Stomach (tissue), 19 donors: Measurements from ENCODE around the gene DLL4. TPM values are rescaled to one million over a fixed set of nuclear protein-coding genes. Genes with fewer than 3 reads are reported as not detected.

Experiments used
- DNase-seq, 2 donors: peaks; one replicate each; pipeline versions ENCODE4 v3.0.0 to v3.0.0-alpha.2; 2013 to 2019
- H3K27ac ChIP-seq, 5 donors: fragments of 200-600 bp in 4 of 5; sonication (generic) in 4 of 5; one replicate each; pipeline ENCODE4 v1.5.1; 2013 to 2019; ENCODE audit warnings: mild to moderate bottlenecking in 1 of 5, moderate library complexity in 1 of 5
- H3K27me3 ChIP-seq, 3 donors: fragments of 200-600 bp; sonication (generic); one replicate each; pipeline ENCODE4 v1.5.1; 2017 to 2019; ENCODE audit warnings: mixed run types in 1 of 3
- H3K36me3 ChIP-seq, 4 donors: fragments of 200-600 bp; sonication (generic); 1 replicate in 3 of 4; 2 replicates in 1 of 4; pipeline ENCODE4 v1.5.1; 2016 to 2019
- H3K4me1 ChIP-seq, 4 donors: fragments of 200-600 bp; sonication (generic); one replicate each; pipeline ENCODE4 v1.5.1; 2016 to 2019
- H3K4me3 ChIP-seq, 4 donors: fragments of 200-600 bp; sonication (generic) in 3 of 4; one replicate each; pipeline ENCODE4 v1.5.1; 2016 to 2019; ENCODE audit warnings: mild to moderate bottlenecking in 1 of 4
- H3K9me3 ChIP-seq, 4 donors: fragments of 200-600 bp; sonication (generic); one replicate each; pipeline ENCODE4 v1.5.1; 2016 to 2019
- EP300 ChIP-seq: sonication (generic); formaldehyde crosslinking; IDR thresholded peaks from one replicate; pipeline ENCODE4 v1.6.1; 2017; ENCODE audit warnings: antibody characterized with exemption
- POLR2A ChIP-seq, 4 donors: fragments of 450-650 bp; IDR thresholded peaks; one replicate each; pipeline ENCODE4 v1.6.1; 2016; ENCODE audit warnings: antibody characterized with exemption in 4 of 4, control low read depth in 2 of 4, mild to moderate bottlenecking in 1 of 4, moderate library complexity in 1 of 4
- POLR2AphosphoS5 ChIP-seq, 3 donors: sonication (generic); formaldehyde crosslinking; IDR thresholded peaks; one replicate each; pipeline ENCODE4 v1.6.1; 2016; ENCODE audit warnings: antibody characterized with exemption in 3 of 3
- WGBS, 5 donors: extraction: QIAGEN DNeasy Blood & Tissue Kit in 3 of 5; methylation state at CpG; one replicate each; pipeline versions ENCODE4 v1.1.5 to v1.1.7; 2013 to 2018; 5-methylcytosine and 5-hydroxymethylcytosine counted together
- intact Hi-C: fragments of 100-400 bp; cut with DNase I; formaldehyde crosslinking; loops from one replicate; pipeline ENCODE4 v1.15.1; 2023; ENCODE audit warnings: low total_unique reads
- long read RNA-seq, 10 donors: transcript quantifications; one replicate each; lab custom pipeline, GENCODE V29; 2026
- polyA plus RNA-seq, 3 donors: library from polyadenylated mRNA; stranded (reverse); fragments of 200-250 nt; gene quantifications; one replicate each; pipeline ENCODE4 v1.2.3, GENCODE V29; 2013
- total RNA-seq, 5 donors: library from RNA; depleted of rRNA; stranded (reverse); fragments of >200 nt; gene quantifications; one replicate each; pipeline versions ENCODE4 v1.1.0 to v1.2.3, GENCODE V29; 2014 to 2016
- TF ChIP-seq, protein P1 (sequence below), 7 experiments: fragments of 450-650 bp in 4 of 7; fragments of 200-600 bp in 3 of 7; sonication (generic) in 3 of 7; IDR thresholded peaks; one replicate each; pipeline ENCODE4 v1.5.1; 2016 to 2019; ENCODE audit warnings: antibody characterized with exemption in 7 of 7, control low read depth in 2 of 7, mild to moderate bottlenecking in 1 of 7
- donor health status: healthy with polysubstance abuse.
- donor health status: Bipolar disorder and iron deficiency.
- donor health status: healthy.

Gene DLL4
- total RNA-seq, result 10 to 100 TPM in 1 of 5 donors, 1 to 10 TPM in 3, under 1 TPM in 1; 0.89 to 20.0 (median 3.3) TPM
- polyA plus RNA-seq, result 1 to 10 TPM in 2 of 3 donors, under 1 TPM in 1; 0.56 to 2.2 (median 1.5) TPM
- long read RNA-seq, donor 1, result 0 reads
- long read RNA-seq, donor 2, result 0 reads
- long read RNA-seq, donor 3, partial matches to known transcripts, result 5 of 5 reads
- long read RNA-seq, donor 3, other reads (novel, unspliced or antisense), result 0 of 5 reads
- long read RNA-seq, donor 4, result 0 reads
- long read RNA-seq, donor 5, partial matches to known transcripts, result 0 of 1 reads
- long read RNA-seq, donor 5, other reads (novel, unspliced or antisense), result 0 of 1 reads
- long read RNA-seq, donor 6, result 0 reads
- long read RNA-seq, donor 7, result 0 reads
- long read RNA-seq, donor 8, partial matches to known transcripts, result 0 of 1 reads
- long read RNA-seq, donor 8, other reads (novel, unspliced or antisense), result 0 of 1 reads
- long read RNA-seq, donor 9, partial matches to known transcripts, result 0 of 1 reads
- long read RNA-seq, donor 9, other reads (novel, unspliced or antisense), result 0 of 1 reads
- long read RNA-seq, donor 10, result 0 reads

- WGBS, 5 donors, result 0 to 1% (median 0%) methylated on average over 34 to 71 of the region's 71 CpGs
- DNase-seq, result peak; percentile 74 to 92
These were observed at the start of gene DLL4 for GRCh38 chr15:40928821-40929659. Gene DLL4 (plus strand): TSS chr15:40929340. CDS start chr15:40929669, 329 bp downstream.

GRCh38 chr15:40879609-40880008 lies 49.5 kb upstream of the DLL4 start:
- H3K4me3 ChIP-seq, result no peak overlapping the region
- H3K9me3 ChIP-seq, result peaks cover 0 to 4% (median 0%) of the 10 kb centered on the region in 4 donors
- no peaks in the 10 kb centered on the region for H3K36me3 ChIP-seq
- no peak for TF ChIP-seq EP300
- no peak for TF ChIP-seq POLR2A (IDR thresholded peaks at IDR 0.05)
- peak in 1 of 3 donors; percentile 58 for TF ChIP-seq POLR2AphosphoS5 (IDR thresholded peaks at IDR 0.05)
- TF ChIP-seq, protein P1, sequence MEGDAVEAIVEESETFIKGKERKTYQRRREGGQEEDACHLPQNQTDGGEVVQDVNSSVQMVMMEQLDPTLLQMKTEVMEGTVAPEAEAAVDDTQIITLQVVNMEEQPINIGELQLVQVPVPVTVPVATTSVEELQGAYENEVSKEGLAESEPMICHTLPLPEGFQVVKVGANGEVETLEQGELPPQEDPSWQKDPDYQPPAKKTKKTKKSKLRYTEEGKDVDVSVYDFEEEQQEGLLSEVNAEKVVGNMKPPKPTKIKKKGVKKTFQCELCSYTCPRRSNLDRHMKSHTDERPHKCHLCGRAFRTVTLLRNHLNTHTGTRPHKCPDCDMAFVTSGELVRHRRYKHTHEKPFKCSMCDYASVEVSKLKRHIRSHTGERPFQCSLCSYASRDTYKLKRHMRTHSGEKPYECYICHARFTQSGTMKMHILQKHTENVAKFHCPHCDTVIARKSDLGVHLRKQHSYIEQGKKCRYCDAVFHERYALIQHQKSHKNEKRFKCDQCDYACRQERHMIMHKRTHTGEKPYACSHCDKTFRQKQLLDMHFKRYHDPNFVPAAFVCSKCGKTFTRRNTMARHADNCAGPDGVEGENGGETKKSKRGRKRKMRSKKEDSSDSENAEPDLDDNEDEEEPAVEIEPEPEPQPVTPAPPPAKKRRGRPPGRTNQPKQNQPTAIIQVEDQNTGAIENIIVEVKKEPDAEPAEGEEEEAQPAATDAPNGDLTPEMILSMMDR (IDR thresholded peaks at IDR 0.05), result no peak
- no peaks in the 10 kb centered on the region for H3K27me3 ChIP-seq
- peak in 1 of 2 donors; percentile 86 for DNase-seq
- H3K27ac ChIP-seq, result peak overlapping the region; percentile 13 to 71 (median 56)
- H3K4me1 ChIP-seq, result peaks cover 0 to 12% (median 0%) of the 10 kb centered on the region in 4 donors
- WGBS, 5 donors, result 31 to 79% (median 47%) methylated on average over 6 of the region's 6 CpGs
- intact Hi-C loops, result no loop called here

More at GRCh38 chr15:40928821-40929659, at the start of gene DLL4:
- H3K36me3 ChIP-seq, result no peaks in the 10 kb centered on the region
- intact Hi-C loops, result no loop called here
- TF ChIP-seq EP300 (no peak), POLR2A (IDR thresholded peaks at IDR 0.05) (peak in 1 of 4 donors; percentile 12), POLR2AphosphoS5 (IDR thresholded peaks at IDR 0.05) (peak in 2 of 3 donors; percentile 86 to 92)
- TF ChIP-seq, protein P1 (IDR thresholded peaks at IDR 0.05), result no peak
- H3K4me1 ChIP-seq, result peaks cover 54 to 80% (median 66%) of the 10 kb centered on the region in 4 donors
- H3K9me3 ChIP-seq, result no peaks in the 10 kb centered on the region
- H3K27ac ChIP-seq, result peak within 1 kb of the TSS; percentile 28 to 53 (median 46)
- H3K27me3 ChIP-seq, result peaks cover 10 to 84% (median 69%) of the 10 kb centered on the region in 3 donors
- peak within 1 kb of the TSS; percentile 49 to 75 (median 52) for H3K4me3 ChIP-seq

DNA sequence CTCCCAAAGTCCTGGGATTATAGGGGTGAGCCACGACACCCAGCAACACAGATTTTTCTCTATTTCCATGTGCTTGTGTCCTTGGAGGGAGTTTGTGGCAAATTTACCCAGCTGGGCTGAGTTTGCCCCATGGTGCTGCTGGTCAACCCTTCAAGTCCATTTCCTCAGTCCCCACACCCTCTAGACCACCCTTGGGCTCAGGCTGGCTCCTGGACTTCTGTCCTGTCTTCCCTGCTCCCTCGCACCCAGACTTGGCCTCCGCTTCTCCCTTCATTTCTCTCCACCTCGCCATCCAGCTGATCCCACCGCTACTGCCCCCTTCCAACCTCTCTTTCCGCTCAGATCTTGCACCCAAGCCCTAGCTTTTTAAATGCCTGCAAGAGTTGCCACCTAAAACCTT lies 47.8 kb upstream of the DLL4 start:
- H3K4me3 ChIP-seq, result no peak overlapping the region
- TF ChIP-seq POLR2A (IDR thresholded peaks at IDR 0.05) (no peak), EP300 (no peak), POLR2AphosphoS5 (IDR thresholded peaks at IDR 0.05) (no peak)
- TF ChIP-seq, protein P1 (IDR thresholded peaks at IDR 0.05), result no peak

DNA sequence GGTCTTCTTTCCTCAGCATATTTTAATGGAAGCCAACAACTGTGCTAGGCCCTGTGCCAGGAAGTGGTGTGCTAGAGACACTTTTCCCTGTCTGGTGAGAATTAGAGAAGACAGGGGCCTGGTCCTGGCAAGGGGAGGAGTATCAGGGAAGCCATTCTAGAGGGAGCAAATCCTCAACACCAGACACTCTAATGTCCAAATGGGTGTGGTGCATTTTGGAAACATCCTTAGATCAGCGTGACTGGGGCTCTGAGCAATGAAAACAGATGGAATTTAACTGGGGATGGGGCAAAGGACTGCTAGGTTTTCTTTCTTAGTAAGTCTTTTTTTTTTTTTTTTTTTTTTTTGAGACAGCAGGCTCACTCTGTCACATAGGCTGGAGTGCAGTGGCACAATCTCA lies 42.6 kb upstream of the DLL4 start:
- 74 to 87% (median 84%) methylated on average over 1 of the region's 1 CpG for WGBS, 5 donors
- Histone ChIP-seq H3K9me3 (peaks cover 0 to 4% (median 0%) of the 10 kb centered on the region in 4 donors), H3K4me3 (no peak overlapping the region), H3K4me1 (no peaks in the 10 kb centered on the region), H3K36me3 (no peaks in the 10 kb centered on the region), H3K27ac (no peak overlapping the region), H3K27me3 (no peaks in the 10 kb centered on the region)
- DNase-seq, result no peak
- intact Hi-C loops, result no loop called here
- TF ChIP-seq EP300, result no peak
- TF ChIP-seq, protein P1 (IDR thresholded peaks at IDR 0.05), result no peak
- no peak for TF ChIP-seq POLR2A (IDR thresholded peaks at IDR 0.05)
- no peak for TF ChIP-seq POLR2AphosphoS5 (IDR thresholded peaks at IDR 0.05)

More for the DNA sequence above, 47.8 kb upstream of the DLL4 start:
- no peaks in the 10 kb centered on the region for H3K27me3 ChIP-seq
- intact Hi-C loops, result no loop called here
- H3K36me3 ChIP-seq, result no peaks in the 10 kb centered on the region
- H3K4me1 ChIP-seq, result peaks cover 0 to 10% (median 0%) of the 10 kb centered on the region in 4 donors
- peaks cover 0 to 4% (median 0%) of the 10 kb centered on the region in 4 donors for H3K9me3 ChIP-seq
- no peak for DNase-seq
- 92 to 98% (median 96%) methylated on average over 6 of the region's 6 CpGs for WGBS, 5 donors
- no peak overlapping the region for H3K27ac ChIP-seq
